AG09319 (cell line): Measurements from ENCODE around the gene RAB19.

Source experiments
- DNase-seq: peaks from one replicate; pipeline ENCODE4 v3.0.0-alpha.2; 2010; ENCODE audit warnings: low read depth; ENCODE audit errors: extremely low read depth
- CTCF ChIP-seq: IDR thresholded peaks from 2 replicates; pipeline ENCODE4 v1.5.1; 2011; ENCODE audit warnings: low read depth, mild to moderate bottlenecking, inconsistent platforms, low read length, moderate library complexity

The RAB19 gene

GRCh38 chr7:140375323-140375722 is 28.5 kb upstream of the RAB19 start:
- no peak for DNase-seq
- no peak for TF ChIP-seq CTCF

- no peak for DNase-seq
- no peak for TF ChIP-seq CTCF
Measured at GRCh38 chr7:140375892-140376730, 27.7 kb upstream of the RAB19 start.

GRCh38 chr7:140383954-140384713 is 19.7 kb upstream of the RAB19 start:
- DNase-seq: no peak

GRCh38 chr7:140384894-140385545 is 18.8 kb upstream of the RAB19 start:
- no peak for DNase-seq
- no peak for TF ChIP-seq CTCF

More at GRCh38 chr7:140383954-140384713, 19.7 kb upstream of the RAB19 start:
- no peak for TF ChIP-seq CTCF

- TF ChIP-seq CTCF: no peak
- DNase-seq: no peak
Measured at GRCh38 chr7:140389445-140389844, 14.4 kb upstream of the RAB19 start.

GRCh38 chr7:140390034-140390433 is 13.8 kb upstream of the RAB19 start:
- DNase-seq: no peak

More at GRCh38 chr7:140390034-140390433, 13.8 kb upstream of the RAB19 start:
- no peak for TF ChIP-seq CTCF
